ENCODE results near the gene WNT4. TPM values are rescaled to one million over a fixed set of nuclear protein-coding genes. Genes with fewer than 3 reads are reported as not detected.

WNT4 gene
- total RNA-seq, 6 donors from 2014 or later, result 1.0 to 3.2 (median 2.0) TPM

GRCh38 chr1:22182715-22183114 lies 39.8 kb upstream of the WNT4 start:
- Histone ChIP-seq H3K27ac (no peak overlapping the region), H3K36me3 (no peaks in the 10 kb centered on the region), H3K27me3 (no peaks in the 10 kb centered on the region), H3K4me1 (no peaks in the 10 kb centered on the region), H3K4me3 (no peak overlapping the region), H3K9me3 (no peaks in the 10 kb centered on the region)
- ATAC-seq (ENCODE audit: low FRiP score in 2 of 2) (no peak), DNase-seq (no peak)
- TF ChIP-seq POLR2AphosphoS5 (IDR thresholded peaks at IDR 0.05) (no peak), EP300 (IDR thresholded peaks at IDR 0.05) (no peak), CTCF (IDR thresholded peaks at IDR 0.05) (no peak), POLR2A (IDR thresholded peaks at IDR 0.05) (no peak)
- WGBS, 2 donors, result 64 to 68% methylated on average over 11 of the region's 11 CpGs

GRCh38 chr1:22179197-22179803 lies 36.4 kb upstream of the WNT4 start:
- no peak for ATAC-seq (ENCODE audit: low FRiP score in 2 of 2)
- H3K27ac ChIP-seq, result no peak overlapping the region
- no peaks in the 10 kb centered on the region for H3K27me3 ChIP-seq
- no peaks in the 10 kb centered on the region for H3K4me1 ChIP-seq
- no peak for DNase-seq
- H3K9me3 ChIP-seq, result no peaks in the 10 kb centered on the region
- 98 to 100% methylated on average over 2 of the region's 2 CpGs for WGBS, 2 donors
- TF ChIP-seq POLR2A (IDR thresholded peaks at IDR 0.05) (no peak), POLR2AphosphoS5 (IDR thresholded peaks at IDR 0.05) (no peak), EP300 (IDR thresholded peaks at IDR 0.05) (no peak), CTCF (IDR thresholded peaks at IDR 0.05) (no peak)
- H3K36me3 ChIP-seq, result no peaks in the 10 kb centered on the region
- no peak overlapping the region for H3K4me3 ChIP-seq

- Histone ChIP-seq H3K36me3 (no peaks in the 10 kb centered on the region), H3K4me1 (no peaks in the 10 kb centered on the region), H3K27me3 (no peaks in the 10 kb centered on the region), H3K4me3 (no peak overlapping the region), H3K9me3 (no peaks in the 10 kb centered on the region), H3K27ac (no peak overlapping the region)
- DNase-seq, result no peak
- WGBS, 2 donors, result 80 to 85% methylated on average over 9 of the region's 9 CpGs
- TF ChIP-seq POLR2AphosphoS5 (IDR thresholded peaks at IDR 0.05), result no peak
- ATAC-seq (ENCODE audit: low FRiP score in 2 of 2), result no peak
Measured at GRCh38 chr1:22177354-22178003, 34.6 kb upstream of the WNT4 start.

GRCh38 chr1:22176258-22176657 lies 33.4 kb upstream of the WNT4 start:
- DNase-seq (no peak), ATAC-seq (ENCODE audit: low FRiP score in 2 of 2) (no peak)
- H3K27me3 ChIP-seq, result no peaks in the 10 kb centered on the region
- WGBS, 2 donors, result 37 to 39% methylated on average over 5 of the region's 5 CpGs
- no peak for TF ChIP-seq EP300 (IDR thresholded peaks at IDR 0.05)
- no peak for TF ChIP-seq POLR2A (IDR thresholded peaks at IDR 0.05)
- no peak for TF ChIP-seq POLR2AphosphoS5 (IDR thresholded peaks at IDR 0.05)
- no peak for TF ChIP-seq CTCF (IDR thresholded peaks at IDR 0.05)
- no peaks in the 10 kb centered on the region for H3K9me3 ChIP-seq
- no peak overlapping the region for H3K4me3 ChIP-seq
- no peaks in the 10 kb centered on the region for H3K4me1 ChIP-seq
- H3K27ac ChIP-seq, result no peak overlapping the region
- H3K36me3 ChIP-seq, result no peaks in the 10 kb centered on the region

- Histone ChIP-seq H3K27ac (no peak overlapping the region), H3K4me3 (no peak overlapping the region), H3K9me3 (no peaks in the 10 kb centered on the region), H3K4me1 (no peaks in the 10 kb centered on the region), H3K27me3 (no peaks in the 10 kb centered on the region), H3K36me3 (no peaks in the 10 kb centered on the region)
- TF ChIP-seq CTCF (IDR thresholded peaks at IDR 0.05) (no peak), EP300 (IDR thresholded peaks at IDR 0.05) (no peak), POLR2AphosphoS5 (IDR thresholded peaks at IDR 0.05) (no peak), POLR2A (IDR thresholded peaks at IDR 0.05) (no peak)
- no peak for DNase-seq
- ATAC-seq (ENCODE audit: low FRiP score in 2 of 2), result no peak
- 77 to 84% methylated on average over 9 of the region's 9 CpGs for WGBS, 2 donors
Measured at GRCh38 chr1:22174446-22175220, 31.7 kb upstream of the WNT4 start.

Measured in upper lobe of left lung (tissue), 6 donors.